GM21381 (cell line): ENCODE results near the gene PFKL.
"Not testable (repeated sequence)": the region's sequence is repeated elsewhere in the genome, so short reads cannot be mapped to it uniquely, and the experiment has no call there.

Experiments used
- ATAC-seq: cut with Tn5 transposase; IDR thresholded peaks from one replicate; pipeline ENCODE4 v1.9.1; 2021; ENCODE audit warnings: mild to moderate bottlenecking, moderate library complexity; ENCODE audit not compliant: unreplicated experiment

The PFKL gene

GRCh38 chr21:44293551-44294231 is 6.2 kb upstream of the PFKL start:
- ATAC-seq, result no peak

- ATAC-seq, result no peak
Observed at GRCh38 chr21:44294391-44295162, 5.3 kb upstream of the PFKL start.

GRCh38 chr21:44295163-44295573 is 4.7 kb upstream of the PFKL start:
- ATAC-seq, result no peak

- ATAC-seq, result no peak
Observed at GRCh38 chr21:44295646-44296045, 4.2 kb upstream of the PFKL start.

GRCh38 chr21:44296103-44296519 is 3.7 kb upstream of the PFKL start:
- no peak for ATAC-seq

GRCh38 chr21:44296916-44297315 is 2.9 kb upstream of the PFKL start:
- ATAC-seq, result no peak

GRCh38 chr21:44297525-44298290 is 2.1 kb upstream of the PFKL start:
- ATAC-seq, result no peak

- ATAC-seq, result no peak
Observed at GRCh38 chr21:44298301-44298700, 1.6 kb upstream of the PFKL start.

GRCh38 chr21:44299085-44299457 is 782 bp upstream of the PFKL start:
- ATAC-seq, result no peak

- peak; percentile 29 for ATAC-seq
Observed at GRCh38 chr21:44300262-44300959, 558 bp downstream of the PFKL start.

- no peak for ATAC-seq
Observed at GRCh38 chr21:44301141-44301540, 1.3 kb downstream of the PFKL start.

- no peak for ATAC-seq
Observed at GRCh38 chr21:44301961-44302406, 2.1 kb downstream of the PFKL start.

GRCh38 chr21:44302573-44303401 is 2.9 kb downstream of the PFKL start:
- ATAC-seq, result not testable (repeated sequence)

GRCh38 chr21:44303490-44303981 is 3.7 kb downstream of the PFKL start:
- ATAC-seq, result no peak

- ATAC-seq, result no peak
Observed at GRCh38 chr21:44304011-44304616, 4.3 kb downstream of the PFKL start.

- no peak for ATAC-seq
Observed at GRCh38 chr21:44304877-44305293, 5.0 kb downstream of the PFKL start.

- ATAC-seq, result no peak
Observed at GRCh38 chr21:44305691-44306090, 5.8 kb downstream of the PFKL start.

- no peak for ATAC-seq
Observed at GRCh38 chr21:44306936-44307704, 7.3 kb downstream of the PFKL start.
